ENCODE measurements around the gene GRIN1.
A peak's percentile ranks its signal among the peaks of the same experiment; 100 is the strongest.

Gene GRIN1

DNA sequence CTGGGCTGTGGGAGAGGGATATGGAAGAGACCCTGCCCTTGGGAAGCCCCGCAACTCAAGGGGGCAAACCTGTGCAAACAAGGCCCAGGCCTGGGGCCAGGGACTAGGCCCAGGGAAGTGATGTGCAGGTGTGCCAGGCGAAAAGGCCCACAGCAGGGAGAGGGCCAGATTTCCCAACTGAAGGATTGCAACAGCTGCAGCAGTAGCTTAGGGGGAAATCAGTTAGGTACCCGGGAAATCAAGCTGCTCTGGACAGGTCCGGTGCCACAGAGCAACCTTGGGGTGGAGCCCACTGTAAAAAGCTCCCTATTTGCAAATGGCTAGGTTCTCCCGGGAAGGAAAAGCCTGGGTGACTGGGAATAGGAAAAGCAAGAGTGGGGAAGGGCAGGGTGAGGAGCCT is 10.4 kb downstream of the GRIN1 start:
- no peak for DNase-seq (ENCODE audit: low read depth in 1 of 2, low spot score in 1 of 2)
- no peak for TF ChIP-seq JUND (IDR thresholded peaks at IDR 0.05; ENCODE audit: low read depth)
- in situ Hi-C loops (cut with HindIII; ENCODE audit: low pct_unique_long_range_greater_than_20kb, low sequenced_read_pairs), result no loop called here

DNA sequence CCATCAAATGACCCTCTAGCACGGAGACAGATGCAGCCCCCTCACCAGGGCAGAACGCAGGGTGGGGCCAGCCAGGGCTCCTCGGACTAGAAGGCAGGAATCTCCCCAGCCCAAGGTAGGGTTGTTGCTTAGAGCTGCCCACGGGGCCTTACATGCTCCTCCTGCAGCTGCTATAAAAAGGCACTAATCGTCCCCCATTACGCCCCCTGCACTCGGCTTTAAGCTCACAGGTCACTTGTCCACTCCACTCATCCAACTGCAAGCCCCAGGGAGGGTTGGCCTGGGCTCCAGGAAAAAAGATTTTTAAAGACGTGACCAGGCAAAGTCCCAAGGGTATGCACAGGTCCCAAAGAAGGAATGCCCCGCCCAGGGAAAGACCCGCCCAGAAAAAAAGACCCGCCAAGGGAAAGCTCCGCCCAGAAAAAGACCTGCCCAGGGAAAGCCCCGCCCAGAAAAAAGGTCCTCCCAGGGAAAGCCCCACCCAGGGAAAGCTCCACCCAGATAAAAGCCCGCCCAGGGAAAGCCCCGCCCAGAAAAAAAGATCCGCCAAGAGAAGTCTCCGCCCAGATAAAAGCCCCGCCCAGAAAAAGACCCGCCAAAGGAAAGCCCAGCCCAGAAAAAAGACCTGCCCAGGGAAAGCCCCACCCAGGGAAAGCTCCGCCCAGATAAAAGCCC is 11.1 kb downstream of the GRIN1 start:
- TF ChIP-seq JUND (IDR thresholded peaks at IDR 0.05; ENCODE audit: low read depth), result no peak
- DNase-seq (ENCODE audit: low read depth in 1 of 2, low spot score in 1 of 2), result peak; percentile 92 to 99
- in situ Hi-C loops (cut with HindIII; ENCODE audit: low pct_unique_long_range_greater_than_20kb, low sequenced_read_pairs), result no loop called here

DNA sequence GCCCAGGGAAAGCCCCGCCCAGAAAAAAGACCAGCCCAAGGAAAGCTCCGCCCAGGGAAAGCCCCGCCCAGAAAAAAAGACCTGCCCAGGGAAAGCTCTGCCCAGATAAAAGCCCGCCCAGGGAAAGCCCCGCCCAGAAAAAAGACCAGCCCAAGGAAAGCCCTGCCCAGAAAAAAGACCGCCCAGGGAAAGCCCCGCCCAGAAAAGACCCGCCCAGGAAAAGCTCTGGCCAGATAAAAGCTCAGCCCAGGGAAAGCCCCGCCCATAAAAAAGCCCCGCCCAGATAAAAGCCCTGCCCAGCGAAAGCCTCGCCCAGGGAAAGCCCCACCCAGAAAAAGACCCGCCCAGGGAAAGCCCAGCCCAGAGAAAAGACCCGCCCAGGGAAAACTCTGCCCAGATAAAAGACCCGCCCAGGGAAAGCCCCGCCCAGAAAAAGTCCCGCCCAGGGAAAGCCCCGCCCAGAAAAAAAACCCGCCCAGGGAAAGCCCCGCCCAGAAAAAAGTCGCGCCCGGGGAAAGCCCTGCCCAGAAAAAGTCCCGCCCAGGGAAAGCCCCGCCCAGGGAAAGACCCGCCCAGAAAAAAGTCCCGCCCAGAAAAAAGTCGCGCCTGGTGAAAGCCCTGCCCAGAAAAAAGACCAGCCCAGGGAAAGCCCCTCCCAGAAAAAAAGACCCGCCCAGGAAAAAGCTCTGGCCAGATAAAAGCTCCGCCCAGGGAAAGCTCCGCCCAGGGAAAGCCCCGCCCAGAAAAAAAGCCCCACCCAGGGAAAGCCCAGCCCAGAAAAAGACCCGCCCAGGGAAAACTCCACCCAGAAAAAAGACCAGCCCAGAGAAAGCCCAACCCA is 11.9 kb downstream of the GRIN1 start:
- TF ChIP-seq JUND (IDR thresholded peaks at IDR 0.05; ENCODE audit: low read depth), result no peak
- DNase-seq (ENCODE audit: low read depth in 1 of 2, low spot score in 1 of 2), result peak; percentile 83 to 99
- in situ Hi-C loops (cut with HindIII; ENCODE audit: low pct_unique_long_range_greater_than_20kb, low sequenced_read_pairs), result no loop called here

DNA sequence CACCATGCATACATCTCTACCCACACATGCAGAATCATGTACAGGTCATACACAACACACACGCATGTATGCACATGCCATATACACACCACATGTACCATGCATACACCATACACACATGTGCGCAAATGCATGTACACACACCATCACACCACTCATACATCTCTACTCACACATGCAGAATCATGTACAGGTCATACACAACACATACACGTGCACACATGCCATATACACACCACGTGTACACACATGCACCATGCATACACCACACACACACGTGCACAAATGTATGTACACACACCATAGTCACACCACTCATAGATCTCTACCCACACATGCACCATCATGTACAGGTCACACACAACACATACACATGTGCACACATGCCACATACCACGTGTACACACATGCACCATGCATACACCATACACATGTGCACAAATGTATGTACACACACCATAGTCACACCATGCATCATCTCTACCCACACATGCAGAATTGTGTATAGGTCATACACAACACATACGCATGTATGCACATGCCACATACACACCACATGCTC is 14.0 kb downstream of the GRIN1 start:
- in situ Hi-C loops (cut with HindIII; ENCODE audit: low pct_unique_long_range_greater_than_20kb, low sequenced_read_pairs), result no loop called here
- TF ChIP-seq JUND (IDR thresholded peaks at IDR 0.05; ENCODE audit: low read depth), result no peak
- DNase-seq (ENCODE audit: low read depth in 1 of 2, low spot score in 1 of 2), result no peak

DNA sequence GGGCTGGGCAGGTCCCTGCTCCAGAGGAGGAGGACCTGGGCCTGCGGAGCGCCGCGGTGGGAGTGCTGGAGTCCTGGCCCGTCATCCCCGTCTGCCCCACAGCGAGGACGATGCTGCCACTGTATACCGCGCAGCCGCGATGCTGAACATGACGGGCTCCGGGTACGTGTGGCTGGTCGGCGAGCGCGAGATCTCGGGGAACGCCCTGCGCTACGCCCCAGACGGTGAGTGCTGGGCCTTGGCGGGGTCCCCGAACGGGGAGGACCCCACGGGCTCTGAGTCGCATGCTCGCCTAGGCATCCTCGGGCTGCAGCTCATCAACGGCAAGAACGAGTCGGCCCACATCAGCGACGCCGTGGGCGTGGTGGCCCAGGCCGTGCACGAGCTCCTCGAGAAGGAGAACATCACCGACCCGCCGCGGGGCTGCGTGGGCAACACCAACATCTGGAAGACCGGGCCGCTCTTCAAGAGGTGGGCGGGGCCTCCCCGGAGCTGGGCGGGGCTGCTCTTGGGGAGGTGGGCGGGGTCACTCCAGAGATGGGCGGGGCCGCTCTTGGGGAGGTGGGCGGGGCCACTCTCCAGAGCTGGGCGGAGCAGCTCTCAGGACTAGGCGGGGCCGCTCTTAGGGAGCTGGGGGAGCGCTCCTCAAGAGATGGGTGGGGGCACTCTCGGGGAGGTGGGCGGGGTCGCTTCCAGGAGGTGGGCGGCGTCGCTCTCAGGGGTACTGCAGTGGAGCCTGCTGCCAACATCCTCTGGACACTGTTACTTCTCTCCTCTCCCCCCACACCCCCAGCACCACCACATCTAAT is 17.8 kb downstream of the GRIN1 start:
- no peak for TF ChIP-seq JUND (IDR thresholded peaks at IDR 0.05; ENCODE audit: low read depth)
- in situ Hi-C loops (cut with HindIII; ENCODE audit: low pct_unique_long_range_greater_than_20kb, low sequenced_read_pairs), result no loop called here
- peak in 1 of 2 experiments; percentile 82 for DNase-seq (ENCODE audit: low read depth in 1 of 2, low spot score in 1 of 2)

DNA sequence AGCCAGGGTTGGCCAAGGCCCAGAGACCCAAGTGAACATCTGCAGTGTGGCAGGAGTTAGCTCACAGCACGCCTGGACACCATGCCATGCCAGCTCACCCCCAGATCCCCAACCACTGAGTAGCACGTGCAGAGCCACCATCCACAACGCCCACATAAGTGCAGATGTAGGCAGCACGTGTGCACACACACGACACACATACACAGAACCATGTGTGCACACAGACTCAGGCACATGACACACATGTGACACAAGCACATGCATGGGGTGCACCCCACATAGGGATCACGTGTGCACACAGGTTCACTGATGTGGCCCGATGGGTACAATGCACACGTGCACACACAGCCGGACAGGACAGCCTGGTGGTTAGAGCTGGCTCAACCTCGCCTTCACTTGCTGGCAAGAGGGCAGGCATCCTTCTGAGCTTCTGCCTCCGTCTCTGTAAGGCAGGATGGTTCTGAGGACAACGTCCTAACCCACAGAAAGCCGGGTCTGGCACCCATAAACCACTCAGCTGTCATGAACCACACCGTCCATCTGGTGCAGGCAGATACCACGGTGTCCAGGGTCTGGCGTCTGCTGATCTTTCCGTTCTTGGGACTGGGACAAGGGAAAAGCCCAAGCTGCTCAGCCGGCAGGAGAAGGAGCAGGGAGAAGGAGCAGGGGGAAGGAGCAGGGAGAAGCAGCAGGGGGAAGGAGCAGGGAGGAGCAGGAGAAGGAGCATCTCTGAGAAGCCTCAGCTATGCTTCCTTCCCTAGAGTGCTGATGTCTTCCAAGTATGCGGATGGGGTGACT is 18.9 kb downstream of the GRIN1 start:
- DNase-seq (ENCODE audit: low read depth in 1 of 2, low spot score in 1 of 2), result no peak

DNA sequence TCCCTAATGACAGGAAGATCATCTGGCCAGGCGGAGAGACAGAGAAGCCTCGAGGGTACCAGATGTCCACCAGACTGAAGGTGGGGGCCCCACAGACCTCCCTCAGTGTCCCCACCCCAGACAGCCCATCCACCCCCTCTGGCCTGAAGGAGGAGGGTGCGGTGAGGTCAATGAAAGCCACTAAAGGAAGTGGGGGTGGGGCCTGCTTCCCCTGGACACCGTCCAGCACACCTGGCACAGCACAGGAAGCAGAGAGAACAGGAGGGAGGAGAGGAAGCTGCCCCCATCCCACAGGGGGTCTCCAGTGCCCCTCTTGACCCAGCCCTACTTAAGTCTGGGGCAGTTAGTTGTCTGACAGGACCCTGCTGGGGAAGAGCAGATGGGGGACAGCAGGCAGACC is 19.7 kb downstream of the GRIN1 start:
- TF ChIP-seq JUND (IDR thresholded peaks at IDR 0.05; ENCODE audit: low read depth), result no peak
- DNase-seq (ENCODE audit: low read depth in 1 of 2, low spot score in 1 of 2), result no peak
- in situ Hi-C loops (cut with HindIII; ENCODE audit: low pct_unique_long_range_greater_than_20kb, low sequenced_read_pairs), result no loop called here

More for the DNA sequence above, 18.9 kb downstream of the GRIN1 start:
- in situ Hi-C loops (cut with HindIII; ENCODE audit: low pct_unique_long_range_greater_than_20kb, low sequenced_read_pairs), result no loop called here
- TF ChIP-seq JUND (IDR thresholded peaks at IDR 0.05; ENCODE audit: low read depth), result no peak

DNA sequence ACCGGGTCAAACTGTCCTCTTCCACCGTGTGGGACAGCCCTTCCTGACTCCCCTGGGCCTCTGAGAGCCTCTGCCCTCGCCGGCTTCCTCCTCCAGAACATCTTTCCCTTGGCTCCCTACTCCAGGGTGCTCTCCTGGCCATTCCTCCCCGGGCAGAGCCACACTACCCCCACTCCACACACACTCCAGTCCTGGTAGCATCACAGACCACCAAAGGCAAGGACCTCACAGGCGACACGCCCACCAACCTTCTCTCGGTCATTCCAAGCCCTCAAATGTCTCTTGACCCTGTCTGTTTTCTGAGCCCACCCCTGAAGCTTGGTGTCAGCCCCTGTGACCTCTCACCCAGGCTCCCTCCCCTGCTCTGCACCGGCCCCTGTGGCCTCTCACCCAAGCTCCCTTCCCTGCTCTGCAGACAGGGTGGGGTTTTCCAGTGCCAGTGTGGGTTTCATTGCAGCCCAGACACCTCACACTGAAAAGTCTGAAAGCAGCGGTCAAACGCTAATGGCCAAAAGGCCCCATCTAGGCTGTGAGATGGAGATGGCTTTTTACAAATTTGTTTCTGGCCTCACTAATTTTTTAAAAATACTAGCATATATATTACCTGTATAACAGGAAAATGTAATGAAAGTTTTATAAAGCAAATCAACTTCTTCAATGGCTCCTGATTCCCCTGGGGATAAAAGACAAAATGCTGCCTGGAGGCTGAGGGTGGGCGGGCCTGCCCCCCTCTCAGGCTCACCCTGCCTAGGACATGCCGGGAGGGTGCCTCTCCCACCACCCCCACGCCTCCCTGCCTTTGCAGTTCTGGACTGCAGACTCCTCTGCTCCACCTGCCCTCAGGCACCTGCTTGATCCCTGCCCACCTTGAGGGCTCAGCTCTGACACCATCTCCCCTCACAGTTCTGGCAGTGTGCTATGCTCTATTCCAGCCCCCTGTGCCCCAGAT is 20.4 kb downstream of the GRIN1 start:
- in situ Hi-C loops (cut with HindIII; ENCODE audit: low pct_unique_long_range_greater_than_20kb, low sequenced_read_pairs), result no loop called here
- TF ChIP-seq JUND (IDR thresholded peaks at IDR 0.05; ENCODE audit: low read depth), result no peak
- no peak for DNase-seq (ENCODE audit: low read depth in 1 of 2, low spot score in 1 of 2)

DNA sequence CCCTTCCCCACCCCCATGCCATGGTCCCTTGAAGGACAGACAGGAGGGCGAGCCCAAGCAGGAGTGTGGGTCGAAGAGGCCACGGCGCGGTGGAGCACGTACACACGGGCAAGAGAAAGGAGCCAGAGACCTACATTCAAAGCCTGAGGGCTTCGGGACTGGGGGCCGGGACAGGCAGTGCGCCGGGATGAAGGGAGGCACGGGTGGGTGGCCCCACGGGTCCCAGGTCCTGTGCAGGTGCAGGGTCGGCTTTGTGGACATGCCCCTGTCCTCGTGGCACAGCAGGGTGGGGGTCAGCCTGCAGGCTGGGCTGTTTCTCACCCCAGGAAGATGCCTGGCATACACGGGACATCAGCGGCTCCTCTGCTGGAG is 21.1 kb downstream of the GRIN1 start:
- in situ Hi-C loops (cut with HindIII; ENCODE audit: low pct_unique_long_range_greater_than_20kb, low sequenced_read_pairs), result no loop called here
- no peak for DNase-seq (ENCODE audit: low read depth in 1 of 2, low spot score in 1 of 2)
- no peak for TF ChIP-seq JUND (IDR thresholded peaks at IDR 0.05; ENCODE audit: low read depth)

DNA sequence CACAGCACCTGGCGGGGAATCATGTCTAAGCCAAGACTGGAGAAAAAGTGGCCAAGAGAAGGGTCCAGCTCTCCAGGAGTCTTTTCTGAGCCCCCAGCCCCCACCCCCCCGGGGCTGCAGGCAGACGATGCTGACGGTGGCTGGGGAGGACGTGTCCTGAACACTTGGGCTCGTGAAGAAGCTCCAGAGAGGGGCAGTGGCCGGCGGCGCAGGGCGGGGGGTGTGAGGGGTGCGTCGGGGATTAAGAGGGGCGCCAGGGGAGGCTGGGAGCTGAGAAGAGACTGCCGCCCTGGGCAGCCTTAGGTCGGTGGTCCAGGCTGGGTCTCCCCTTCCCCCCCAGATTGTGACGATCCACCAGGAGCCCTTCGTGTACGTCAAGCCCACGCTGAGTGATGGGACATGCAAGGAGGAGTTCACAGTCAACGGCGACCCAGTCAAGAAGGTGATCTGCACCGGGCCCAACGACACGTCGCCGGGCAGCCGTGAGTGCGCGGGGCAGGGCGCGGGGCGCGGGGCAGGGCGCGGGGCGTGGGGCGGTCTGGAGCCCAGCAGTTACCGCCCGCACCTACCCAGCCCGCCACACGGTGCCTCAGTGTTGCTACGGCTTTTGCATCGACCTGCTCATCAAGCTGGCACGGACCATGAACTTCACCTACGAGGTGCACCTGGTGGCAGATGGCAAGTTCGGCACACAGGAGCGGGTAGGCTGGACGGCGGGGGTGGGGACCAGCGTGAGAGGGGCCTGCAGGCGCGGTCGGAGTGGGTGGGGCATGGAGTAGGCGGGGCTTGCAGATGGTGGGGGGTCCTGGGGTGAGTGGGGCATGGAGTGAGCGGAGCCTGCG is 22.0 kb downstream of the GRIN1 start:
- in situ Hi-C loops (cut with HindIII; ENCODE audit: low pct_unique_long_range_greater_than_20kb, low sequenced_read_pairs), result no loop called here
- no peak for TF ChIP-seq JUND (IDR thresholded peaks at IDR 0.05; ENCODE audit: low read depth)
- DNase-seq (ENCODE audit: low read depth in 1 of 2, low spot score in 1 of 2), result no peak
